Right lobe of liver (tissue), 4 donors: ENCODE data around the gene P2RY2.

Experiments used
- CTCF ChIP-seq, 4 donors: fragments of 200-600 bp in 3 of 4; fragments of 450-650 bp in 1 of 4; IDR thresholded peaks; one replicate each; pipeline versions ENCODE4 v1.5.1 to v1.8.0; 2016 to 2022; ENCODE audit warnings: antibody characterized with exemption in 4 of 4, mild to moderate bottlenecking in 2 of 4
- POLR2A ChIP-seq: fragments of 450-650 bp; IDR thresholded peaks from one replicate; pipeline ENCODE4 v1.6.1; 2017; ENCODE audit warnings: antibody characterized with exemption, mild to moderate bottlenecking
- donor health status: DM: no; HTN: no; CAD: no.
- donor health status: DM: no; HTN: no; CAD: no.
- donor health status: DM: no; HTN: yes; CAD: no.

GRCh38 chr11:73173755-73174494, 44.2 kb upstream of the P2RY2 start:
- TF ChIP-seq CTCF (IDR thresholded peaks at IDR 0.05), result peak in 1 of 4 donors; percentile 40
- no peak for TF ChIP-seq POLR2A
